H1 (cell line): Measurements from ENCODE around the gene UBTD2. TPM values are rescaled to one million over a fixed set of nuclear protein-coding genes. Genes with fewer than 3 reads are reported as not detected.

Source experiments
- CTCF ChIA-PET: fragments of 300-600 bp; sonication (Branson Sonifier 250); formaldehyde crosslinking; loops from one replicate; lab custom pipeline; 2021; ENCODE audit not compliant: partially characterized antibody; lab: Charles Lee
- POLR2A ChIA-PET: fragments of 300-600 bp; sonication (Branson Sonifier 250); formaldehyde crosslinking; loops from one replicate; lab custom pipeline; 2021; ENCODE audit warnings: inconsistent platforms; ENCODE audit not compliant: partially characterized antibody; lab: Charles Lee
- DNase-seq, 2 experiments: peaks; one replicate each; pipeline versions ENCODE4 v3.0.0 to v3.0.0-alpha.2; 2010 to 2022; ENCODE audit warnings: low spot score in 2 of 2, low read depth in 1 of 2, mixed read lengths in 1 of 2
- FAIRE-seq: peaks from 2 replicates; lab custom pipeline; 2011; peaks lifted over from hg19 to GRCh38; lab: Jason Lieb, UNC
- H2AFZ ChIP-seq: 2 replicates; pipeline ENCODE4 v1.8.1; 2012; ENCODE audit warnings: low read length, inconsistent platforms
- H2AK5ac ChIP-seq: 2 replicates; pipeline ENCODE4 v1.6.1; 2013; ENCODE audit warnings: low read depth, low read length
- H2BK120ac ChIP-seq: replicated peaks from 2 replicates; pipeline ENCODE3; 2013; ENCODE audit warnings: low read depth, low read length, inconsistent platforms
- H2BK12ac ChIP-seq: 2 replicates; pipeline ENCODE4 v1.6.1; 2013; ENCODE audit warnings: low read depth, low read length
- H2BK15ac ChIP-seq: 2 replicates; pipeline ENCODE4 v1.6.1; 2013; ENCODE audit warnings: low read length
- H2BK20ac ChIP-seq: 2 replicates; pipeline ENCODE4 v1.6.1; 2013; ENCODE audit warnings: low read length
- H2BK5ac ChIP-seq: 2 replicates; pipeline ENCODE4 v1.6.1; 2013; ENCODE audit warnings: low read depth, low read length
- H3K14ac ChIP-seq: 2 replicates; pipeline ENCODE4 v1.6.1; 2013; ENCODE audit warnings: inconsistent platforms; ENCODE audit not compliant: insufficient read length
- H3K18ac ChIP-seq: 2 replicates; pipeline ENCODE4 v1.6.1; 2013; ENCODE audit warnings: low read length; ENCODE audit errors: extremely low read depth
- H3K23ac ChIP-seq: 2 replicates; pipeline ENCODE4 v1.6.1; 2013; ENCODE audit warnings: inconsistent platforms; ENCODE audit not compliant: insufficient read length
- H3K23me2 ChIP-seq: 2 replicates; pipeline ENCODE4 v1.6.1; 2013; ENCODE audit warnings: low read depth, low read length
- H3K27ac ChIP-seq: 2 replicates; pipeline ENCODE4 v1.6.1; 2011; ENCODE audit warnings: low read depth, low read length, inconsistent platforms
- H3K27me3 ChIP-seq, 4 experiments: replicated peaks in 1 of 4; 1 replicate in 1 of 4; 2 replicates in 3 of 4; pipeline versions ENCODE4 v1.6.1 to v1.8.1; 2011 to 2013; ENCODE audit warnings: low read length in 3 of 4, mild to moderate bottlenecking in 3 of 4, inconsistent platforms in 2 of 4, mixed read lengths in 2 of 4, moderate library complexity in 1 of 4; ENCODE audit not compliant: control insufficient read depth in 3 of 4, insufficient read depth in 3 of 4; ENCODE audit errors: extremely low read depth in 1 of 4
- H3K36me3 ChIP-seq, 4 experiments: 2 replicates each; pipeline versions ENCODE4 v1.6.1 to v1.8.1; 2011 to 2013; ENCODE audit warnings: mild to moderate bottlenecking in 4 of 4, low read length in 3 of 4, moderate library complexity in 2 of 4, control low read depth in 1 of 4, inconsistent platforms in 1 of 4; ENCODE audit not compliant: insufficient read depth in 4 of 4, control insufficient read depth in 2 of 4
- H3K4ac ChIP-seq: replicated peaks from 2 replicates; pipeline ENCODE3; 2013; ENCODE audit warnings: low read length, low read depth, mixed read lengths, inconsistent platforms; ENCODE audit not compliant: insufficient read length
- H3K4me1 ChIP-seq, 4 experiments: replicated peaks in 1 of 4; 1 replicate in 1 of 4; 2 replicates in 3 of 4; pipeline versions ENCODE4 v1.6.1 to v1.8.1; 2011 to 2013; ENCODE audit warnings: low read length in 3 of 4, inconsistent platforms in 2 of 4, mixed read lengths in 1 of 4; ENCODE audit not compliant: insufficient read depth in 4 of 4, control insufficient read depth in 3 of 4
- H3K4me2 ChIP-seq, 2 experiments: 2 replicates each; pipeline versions ENCODE4 v1.6.1 to v1.8.1; 2011 to 2013; ENCODE audit warnings: low read depth in 2 of 2, low read length in 2 of 2, control low read depth in 1 of 2, inconsistent platforms in 1 of 2, mild to moderate bottlenecking in 1 of 2; ENCODE audit not compliant: insufficient read depth in 1 of 2
- H3K4me3 ChIP-seq, 4 experiments: fragments of 200-600, 300-600 bp in 1 of 4; sonication (generic), shearing (Covaris generic), sonication (Bioruptor Twin) in 1 of 4; 2 replicates each; pipeline versions ENCODE4 v1.5.1 to v1.8.1; 2011 to 2016; ENCODE audit warnings: low read length in 4 of 4, low read depth in 3 of 4, control low read depth in 2 of 4, inconsistent platforms in 2 of 4, mild to moderate bottlenecking in 2 of 4, mixed read lengths in 1 of 4, moderate library complexity in 1 of 4; ENCODE audit not compliant: insufficient read depth in 2 of 4; ENCODE audit errors: extremely low read depth in 1 of 4
- H3K56ac ChIP-seq: replicated peaks from 2 replicates; pipeline ENCODE3; 2013; ENCODE audit warnings: low read depth, mild to moderate bottlenecking, mixed read lengths, low read length, inconsistent platforms; ENCODE audit not compliant: insufficient read length
- H3K79me1 ChIP-seq: 2 replicates; pipeline ENCODE4 v1.6.1; 2013; ENCODE audit warnings: low read depth, low read length, control low read depth
- H3K79me2 ChIP-seq, 2 experiments: 2 replicates each; pipeline versions ENCODE4 v1.6.1 to v1.8.1; 2012 to 2013; ENCODE audit warnings: low read length in 2 of 2, mild to moderate bottlenecking in 2 of 2, inconsistent platforms in 1 of 2; ENCODE audit not compliant: insufficient read depth in 2 of 2, control insufficient read depth in 1 of 2
- H3K9ac ChIP-seq, 4 experiments: replicated peaks in 1 of 4; 1 replicate in 1 of 4; 2 replicates in 3 of 4; pipeline versions ENCODE4 v1.6.1 to v1.8.1; 2011 to 2013; ENCODE audit warnings: low read depth in 3 of 4, low read length in 3 of 4, control low read depth in 2 of 4, mild to moderate bottlenecking in 2 of 4, moderate library complexity in 2 of 4, inconsistent platforms in 1 of 4; ENCODE audit errors: extremely low read depth in 1 of 4
- H3K9me3 ChIP-seq, 2 experiments: 2 replicates each; pipeline versions ENCODE4 v1.6.1 to v1.8.1; 2012 to 2013; ENCODE audit warnings: mild to moderate bottlenecking in 2 of 2, moderate library complexity in 2 of 2, control low read depth in 1 of 2, inconsistent platforms in 1 of 2, low read depth in 1 of 2, low read length in 1 of 2, mixed read lengths in 1 of 2; ENCODE audit not compliant: insufficient read depth in 2 of 2
- H4K20me1 ChIP-seq, 2 experiments: replicated peaks in 1 of 2; 2 replicates each; pipeline versions ENCODE3 to v1.8.1; 2011 to 2013; ENCODE audit warnings: inconsistent platforms in 2 of 2, low read length in 2 of 2, mild to moderate bottlenecking in 1 of 2; ENCODE audit not compliant: insufficient read depth in 2 of 2, control insufficient read depth in 1 of 2
- H4K5ac ChIP-seq: 2 replicates; pipeline ENCODE4 v1.6.1; 2013; ENCODE audit warnings: low read length, low read depth, mixed read lengths, inconsistent platforms; ENCODE audit not compliant: insufficient read length
- H4K8ac ChIP-seq: 2 replicates; pipeline ENCODE4 v1.8.0; 2013; ENCODE audit warnings: mild to moderate bottlenecking, moderate library complexity, low read length, inconsistent platforms; ENCODE audit not compliant: insufficient read depth; ENCODE audit errors: extremely low read depth
- H4K91ac ChIP-seq: replicated peaks from 2 replicates; pipeline ENCODE3; 2013; ENCODE audit warnings: low read length, mixed read lengths, inconsistent platforms; ENCODE audit not compliant: insufficient read length
- FOSL1 ChIP-seq: IDR thresholded peaks from 2 replicates; pipeline ENCODE4 v1.6.1; 2011; ENCODE audit warnings: mild to moderate bottlenecking, low read depth, low read length, moderate library complexity; ENCODE audit not compliant: insufficient read depth
- NRF1 ChIP-seq: IDR thresholded peaks from 2 replicates; pipeline ENCODE4 v1.6.1; 2011; ENCODE audit warnings: mild to moderate bottlenecking, low read depth, low read length, improper control_type of control experiment
- PHF8 ChIP-seq: fragments of 200-600 bp; sonication (generic); conservative IDR thresholded peaks from 2 replicates; pipeline ENCODE4 v1.7.1; 2012; ENCODE audit warnings: low read depth, mild to moderate bottlenecking, inconsistent platforms, low read length, moderate library complexity
- RNF2 ChIP-seq: fragments of 200-900, 300-1000 bp; sonication (generic); IDR thresholded peaks from 2 replicates; pipeline ENCODE4 v1.7.1; 2016; ENCODE audit warnings: borderline replicate concordance, low read depth, mild to moderate bottlenecking, antibody characterized with exemption, low read length; ENCODE audit not compliant: poor library complexity, severe bottlenecking; ENCODE audit errors: missing control alignments
- SP1 ChIP-seq: IDR thresholded peaks from 2 replicates; pipeline ENCODE4 v1.6.1; 2011; ENCODE audit warnings: low read depth, low read length
- SP2 ChIP-seq: IDR thresholded peaks from 2 replicates; pipeline ENCODE4 v1.6.1; 2012; ENCODE audit warnings: mild to moderate bottlenecking, low read length, inconsistent platforms
- SP4 ChIP-seq: IDR thresholded peaks from 2 replicates; pipeline ENCODE4 v1.6.1; 2012; ENCODE audit warnings: low read length, inconsistent platforms
- SUZ12 ChIP-seq: fragments of 200-600 bp; sonication (generic); IDR thresholded peaks from 2 replicates; pipeline ENCODE4 v1.6.1; 2012; ENCODE audit warnings: mild to moderate bottlenecking, inconsistent platforms, low read length, moderate library complexity, mixed read lengths
- TEAD4 ChIP-seq: IDR thresholded peaks from 2 replicates; pipeline ENCODE4 v1.6.1; 2012; ENCODE audit warnings: low read depth, low read length, inconsistent platforms, mixed read lengths
- WGBS, 2 experiments: shearing (Covaris generic) in 1 of 2; methylation state at CpG; one replicate each; pipeline versions ENCODE4 v1.1.6 to v1.1.7; 2013 to 2015; ENCODE audit warnings: low lambda C conversion rate in 2 of 2, mixed read lengths in 2 of 2, inconsistent platforms in 1 of 2, low coverage in 1 of 2, missing lambda C conversion rate in 1 of 2; ENCODE audit not compliant: insufficient replicate concordance in 2 of 2, insufficient coverage in 1 of 2, insufficient read length in 1 of 2; ENCODE audit errors: extremely low coverage in 1 of 2, missing lambda C conversion rate in 1 of 2; 5-methylcytosine and 5-hydroxymethylcytosine counted together
- polyA plus RNA-seq, 7 experiments: library from polyadenylated mRNA; depleted of rRNA in 3 of 7; stranded (reverse) in 5 of 7; unstranded in 2 of 7; fragments of >200 nt in 5 of 7; fragments of 200-250 nt in 2 of 7; gene quantifications; 1 replicate in 5 of 7; 2 replicates in 1 of 7; 4 replicates in 1 of 7; pipeline versions ENCODE4 v1.2.1 to v1.2.3, GENCODE V29; 2011 to 2013; ENCODE audit warnings: missing spikeins in 2 of 7, mixed read lengths in 2 of 7
- total RNA-seq: library from RNA; stranded (reverse); fragmentation: NEBNext Ultra II Directional; extraction: Animal tissue kit (Norgen Biotek cat#: 25700); gene quantifications from 2 replicates; pipeline ENCODE4 v1.2.1, GENCODE V29; 2021
- TF ChIP-seq, protein P1 (sequence below), 3 experiments: IDR thresholded peaks; 1 replicate in 2 of 3; 2 replicates in 1 of 3; pipeline versions ENCODE4 v1.5.1 to v1.6.1; 2011; ENCODE audit warnings: low read length in 3 of 3, mild to moderate bottlenecking in 3 of 3, inconsistent platforms in 2 of 3, low read depth in 1 of 3, moderate library complexity in 1 of 3; ENCODE audit not compliant: insufficient read depth in 1 of 3; ENCODE audit errors: control extremely low read depth in 1 of 3

Gene UBTD2
- total and polyA plus RNA-seq, 2 of the 8 experiments (the other 6 are each of a cell fraction or from before 2014, with no cell fraction given): 14.5 to 39.2 TPM

GRCh38 chr5:172186114-172186695, 97.4 kb downstream of the UBTD2 start:
- Histone ChIP-seq H3K14ac (no peak overlapping the region), H2AFZ (no peak overlapping the region), H2BK20ac (no peak overlapping the region), H4K20me1 (peaks cover 0 to 6% of the 10 kb centered on the region in 2 experiments), H3K4me2 (peak overlapping the region; percentile 71 to 86; a peak in 2 of 4 replicates), H3K4ac (no peak overlapping the region), H3K18ac (no peak overlapping the region), H4K8ac (no peak overlapping the region), H3K56ac (no peak overlapping the region), H2BK5ac (no peak overlapping the region), H3K4me1 (peaks cover 0 to 4% (median 1%) of the 10 kb centered on the region in 4 experiments; a peak in 3 of 7 replicates), H4K5ac (no peak overlapping the region), H3K79me1 (peaks cover 8% of the 10 kb centered on the region; the same call in 1 of the 2 replicates), H3K27me3 (no peaks in the 10 kb centered on the region; a peak in 1 of 7 replicates), H3K23me2 (peaks cover 14% of the 10 kb centered on the region), H3K36me3 (no peaks in the 10 kb centered on the region), H3K23ac (no peak overlapping the region), H2BK15ac (no peak overlapping the region), H2BK120ac (no peak overlapping the region), H3K79me2 (peaks cover 0 to 8% of the 10 kb centered on the region in 2 experiments; a peak in 1 of 4 replicates), H3K9ac (no peak overlapping the region), H2BK12ac (no peak overlapping the region), H3K27ac (no peak overlapping the region), H4K91ac (no peak overlapping the region), H3K4me3 (peak overlapping the region; percentile 61 to 84 (median 79); a peak in 3 of 8 replicates), H3K9me3 (no peaks in the 10 kb centered on the region), H2AK5ac (no peak overlapping the region)
- POLR2A ChIA-PET: interaction anchor here (0.8 to 4.9 kb wide), 3 partner anchors 11 to 95 kb away, joined by 3 to 27 read pairs (median 5); no protein-coding TSS in a partner anchor
- 92% methylated on average over 12 of the region's 13 CpGs; no CpG with 5 or more reads in 1 of the 2 experiments for WGBS, 2 experiments
- CTCF ChIA-PET: interaction anchor here (0.5 to 2.2 kb wide), 18 partner anchors 8 to 275 kb away, joined by 3 to 15 read pairs (median 3); partner anchors contain the start of gene EFCAB9
- DNase-seq (no peak), FAIRE-seq (no peak)
- TF ChIP-seq PHF8: no peak
- no peak for TF ChIP-seq FOSL1
- no peak for TF ChIP-seq SP2
- no peak for TF ChIP-seq SP1
- TF ChIP-seq SUZ12: no peak
- TF ChIP-seq RNF2: no peak
- TF ChIP-seq, protein P1, sequence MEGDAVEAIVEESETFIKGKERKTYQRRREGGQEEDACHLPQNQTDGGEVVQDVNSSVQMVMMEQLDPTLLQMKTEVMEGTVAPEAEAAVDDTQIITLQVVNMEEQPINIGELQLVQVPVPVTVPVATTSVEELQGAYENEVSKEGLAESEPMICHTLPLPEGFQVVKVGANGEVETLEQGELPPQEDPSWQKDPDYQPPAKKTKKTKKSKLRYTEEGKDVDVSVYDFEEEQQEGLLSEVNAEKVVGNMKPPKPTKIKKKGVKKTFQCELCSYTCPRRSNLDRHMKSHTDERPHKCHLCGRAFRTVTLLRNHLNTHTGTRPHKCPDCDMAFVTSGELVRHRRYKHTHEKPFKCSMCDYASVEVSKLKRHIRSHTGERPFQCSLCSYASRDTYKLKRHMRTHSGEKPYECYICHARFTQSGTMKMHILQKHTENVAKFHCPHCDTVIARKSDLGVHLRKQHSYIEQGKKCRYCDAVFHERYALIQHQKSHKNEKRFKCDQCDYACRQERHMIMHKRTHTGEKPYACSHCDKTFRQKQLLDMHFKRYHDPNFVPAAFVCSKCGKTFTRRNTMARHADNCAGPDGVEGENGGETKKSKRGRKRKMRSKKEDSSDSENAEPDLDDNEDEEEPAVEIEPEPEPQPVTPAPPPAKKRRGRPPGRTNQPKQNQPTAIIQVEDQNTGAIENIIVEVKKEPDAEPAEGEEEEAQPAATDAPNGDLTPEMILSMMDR (IDR thresholded peaks at IDR 0.05; ENCODE audit: control extremely low read depth in 1 of 3, insufficient read depth in 1 of 3, low read depth in 1 of 3, low read length in 3 of 3): no peak
- TF ChIP-seq NRF1: no peak
- no peak for TF ChIP-seq TEAD4
- TF ChIP-seq SP4: no peak
